Transverse colon (tissue), 4 donors: ENCODE measurements around the gene CDRT4. TPM values are rescaled to one million over a fixed set of nuclear protein-coding genes. Genes with fewer than 3 reads are reported as not detected.

Experiments
- DNase-seq: peaks from one replicate; pipeline ENCODE4 v3.0.0-alpha.2; 2019
- H3K27ac ChIP-seq, 4 donors: fragments of 200-600 bp; sonication (generic); 2 replicates each; pipeline ENCODE4 v1.5.1; 2016 to 2018; ENCODE audit warnings: inconsistent platforms in 4 of 4
- H3K27me3 ChIP-seq: fragments of 200-600 bp; sonication (generic); 2 replicates; pipeline ENCODE4 v1.5.1; 2017; ENCODE audit warnings: inconsistent platforms
- H3K36me3 ChIP-seq, 4 donors: fragments of 200-600 bp; sonication (generic); 2 replicates each; pipeline ENCODE4 v1.5.1; 2017 to 2019; ENCODE audit warnings: inconsistent platforms in 4 of 4
- H3K4me1 ChIP-seq, 4 donors: fragments of 200-600 bp; sonication (generic); 2 replicates each; pipeline ENCODE4 v1.5.1; 2017 to 2020; ENCODE audit warnings: inconsistent platforms in 4 of 4
- H3K4me3 ChIP-seq, 4 donors: fragments of 200-600 bp; sonication (generic); 1 replicate in 1 of 4; 2 replicates in 3 of 4; pipeline versions ENCODE4 v1.5.1 to v1.6.1; 2017 to 2019; ENCODE audit warnings: inconsistent platforms in 4 of 4
- H3K9me3 ChIP-seq, 2 donors: fragments of 200-600 bp; sonication (generic); 2 replicates each; pipeline ENCODE4 v1.5.1; 2017 to 2019; ENCODE audit warnings: inconsistent platforms in 2 of 2
- CTCF ChIP-seq, 5 experiments: fragments of 200-600 bp in 3 of 5; fragments of 450-650 bp in 2 of 5; sonication (generic) in 3 of 5; IDR thresholded peaks; 1 replicate in 2 of 5; 2 replicates in 3 of 5; pipeline ENCODE4 v1.5.1; 2016 to 2017; ENCODE audit warnings: antibody characterized with exemption in 5 of 5, inconsistent platforms in 3 of 5, mild to moderate bottlenecking in 2 of 5, moderate library complexity in 1 of 5
- EP300 ChIP-seq: sonication (generic); formaldehyde crosslinking; IDR thresholded peaks from one replicate; pipeline ENCODE4 v1.6.1; 2017; ENCODE audit warnings: antibody characterized with exemption, low read depth
- POLR2A ChIP-seq: fragments of 450-650 bp; IDR thresholded peaks from one replicate; pipeline ENCODE4 v1.6.1; 2016; ENCODE audit warnings: antibody characterized with exemption, mild to moderate bottlenecking, moderate library complexity
- POLR2AphosphoS5 ChIP-seq, 3 donors: sonication (generic); formaldehyde crosslinking; IDR thresholded peaks; one replicate each; pipeline ENCODE4 v1.6.1; 2016; ENCODE audit warnings: antibody characterized with exemption in 3 of 3
- WGBS, 2 donors: methylation state at CpG; one replicate each; pipeline ENCODE4 v1.1.5; 2018; ENCODE audit warnings: low coverage in 1 of 2; 5-methylcytosine and 5-hydroxymethylcytosine counted together
- in situ Hi-C, 4 donors: fragments of 200-750 bp; cut with MboI; loops; one replicate each; pipeline versions ENCODE4 v1.15.0 to v1.15.1; 2017; ENCODE audit warnings: low sequenced_read_pairs in 3 of 4, low pct_ligation_motif_present in 1 of 4, low pct_unique_long_range_greater_than_20kb in 1 of 4
- intact Hi-C: fragments of 100-400 bp; cut with DNase I; formaldehyde crosslinking; loops from one replicate; pipeline ENCODE4 v1.15.1; 2023; ENCODE audit warnings: low total_unique reads
- total RNA-seq, 4 donors: library from RNA; depleted of rRNA; stranded (reverse); fragments of >200 nt; gene quantifications; one replicate each; pipeline ENCODE4 v1.1.0, GENCODE V29; 2016

Gene CDRT4
- total RNA-seq = 10 to 100 TPM in 3 of 4 donors, 1 to 10 TPM in 1; 2.2 to 93.5 (median 14.4) TPM

GRCh38 chr17:15467592-15467991 lies at the start of gene CDRT4:
Gene CDRT4 (minus strand): TSS chr17:15467621. CDS start chr17:15440238, 27,383 bp downstream.
- no peaks in the 10 kb centered on the region for H3K9me3 ChIP-seq
- H3K4me3 ChIP-seq = no peak within 1 kb of the TSS
- intact Hi-C loops = no loop called here
- H3K36me3 ChIP-seq = no peaks in the 10 kb centered on the region
- no peak for DNase-seq
- WGBS, 2 donors = 93 to 94% methylated on average over 3 of the region's 3 CpGs
- H3K4me1 ChIP-seq = peaks cover 6 to 19% (median 13%) of the 10 kb centered on the region in 4 donors
- no peaks in the 10 kb centered on the region for H3K27me3 ChIP-seq
- H3K27ac ChIP-seq = peak within 1 kb of the TSS in 2 of 4 donors; percentile 27 to 40
- in situ Hi-C loops = no loop called here
- TF ChIP-seq CTCF (IDR thresholded peaks at IDR 0.05) = no peak
- no peak for TF ChIP-seq EP300
- TF ChIP-seq POLR2AphosphoS5 (IDR thresholded peaks at IDR 0.05) = no peak
- TF ChIP-seq POLR2A = no peak

DNA sequence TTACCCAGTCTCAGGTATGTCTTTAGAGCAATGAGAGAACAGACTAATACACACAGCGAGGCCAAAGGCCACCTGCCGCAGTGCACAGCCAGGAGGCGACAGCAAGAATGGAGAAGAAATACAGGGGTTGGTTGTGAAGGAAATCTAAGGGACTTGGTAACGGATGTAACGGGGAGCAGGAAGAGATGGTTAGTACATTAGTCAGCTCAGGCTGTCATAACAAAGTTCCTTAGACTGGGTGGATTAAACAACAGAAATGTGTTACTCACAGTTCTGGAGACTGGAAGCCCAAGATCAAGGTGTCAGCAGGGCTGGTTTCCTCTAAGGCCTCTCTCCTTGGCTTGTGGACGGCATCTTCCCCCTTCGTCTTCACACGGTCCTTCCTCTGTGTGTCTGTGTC lies 48.7 kb upstream of the CDRT4 start:
- H3K27ac ChIP-seq = no peak overlapping the region
- no peak for DNase-seq
- peaks cover 3 to 29% (median 13%) of the 10 kb centered on the region in 4 donors for H3K4me1 ChIP-seq
- WGBS, 2 donors = 92 to 99% methylated on average over 5 to 8 of the region's 8 CpGs
- H3K4me3 ChIP-seq = no peak overlapping the region
- TF ChIP-seq POLR2AphosphoS5 (IDR thresholded peaks at IDR 0.05) = no peak
- no peak for TF ChIP-seq EP300
- TF ChIP-seq CTCF (IDR thresholded peaks at IDR 0.05) = no peak
- TF ChIP-seq POLR2A = no peak
- H3K27me3 ChIP-seq = no peaks in the 10 kb centered on the region
- H3K36me3 ChIP-seq = no peaks in the 10 kb centered on the region
- intact Hi-C loops = no loop called here
- in situ Hi-C loops = no loop called here
- H3K9me3 ChIP-seq = no peaks in the 10 kb centered on the region

- intact Hi-C loops = no loop called here
- TF ChIP-seq POLR2A (no peak), EP300 (no peak), POLR2AphosphoS5 (IDR thresholded peaks at IDR 0.05) (no peak), CTCF (IDR thresholded peaks at IDR 0.05) (no peak)
- 20 to 79% methylated on average over 2 of the region's 2 CpGs for WGBS, 2 donors
- no peaks in the 10 kb centered on the region for H3K27me3 ChIP-seq
- peak overlapping the region; percentile 1 to 64 (median 46) for H3K27ac ChIP-seq
- peaks cover 5 to 43% (median 13%) of the 10 kb centered on the region in 4 donors for H3K4me1 ChIP-seq
- in situ Hi-C loops = no loop called here
- H3K4me3 ChIP-seq = no peak overlapping the region
- no peak for DNase-seq
- no peaks in the 10 kb centered on the region for H3K36me3 ChIP-seq
- no peaks in the 10 kb centered on the region for H3K9me3 ChIP-seq
Observed at GRCh38 chr17:15514469-15514868, 47.0 kb upstream of the CDRT4 start.

DNA sequence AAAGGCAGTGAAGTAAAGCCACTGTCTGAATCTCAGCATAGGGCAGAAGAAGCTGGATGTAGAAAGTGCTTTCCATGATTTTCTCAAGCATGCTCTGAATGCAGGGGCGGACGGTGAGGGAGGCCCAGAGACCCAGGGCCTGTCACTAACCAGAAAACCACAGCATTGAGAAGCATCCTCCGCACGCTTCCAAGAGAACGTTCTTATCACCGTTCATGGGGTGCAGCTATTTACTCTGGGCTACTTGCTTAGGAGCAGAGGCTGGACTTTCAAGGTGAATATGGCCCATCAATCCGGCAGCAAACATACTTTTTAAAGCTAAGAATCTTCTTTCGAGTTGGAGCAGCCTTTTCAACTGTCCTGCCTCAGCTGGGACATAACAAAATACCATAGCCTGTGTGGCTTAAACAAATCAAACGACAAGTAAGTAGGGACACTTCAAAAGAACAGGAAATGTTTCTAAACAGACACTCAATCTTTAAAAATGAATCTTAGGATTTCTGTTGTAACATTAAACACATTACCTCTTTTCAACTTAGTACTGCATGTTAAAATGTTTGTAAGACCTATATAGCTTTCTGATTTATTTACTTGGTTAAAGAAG lies 46.5 kb upstream of the CDRT4 start:
- Histone ChIP-seq H3K4me1 (peaks cover 5 to 43% (median 13%) of the 10 kb centered on the region in 4 donors), H3K27ac (peak overlapping the region; percentile 44 to 64 (median 50)), H3K27me3 (no peaks in the 10 kb centered on the region), H3K9me3 (no peaks in the 10 kb centered on the region), H3K4me3 (no peak overlapping the region), H3K36me3 (no peaks in the 10 kb centered on the region)
- no peak for DNase-seq
- TF ChIP-seq POLR2AphosphoS5 (IDR thresholded peaks at IDR 0.05) (no peak), EP300 (no peak), CTCF (IDR thresholded peaks at IDR 0.05) (no peak), POLR2A (no peak)
- intact Hi-C loops (no loop called here), in situ Hi-C loops (no loop called here)
- WGBS, 2 donors = 58 to 100% methylated on average over 2 to 9 of the region's 9 CpGs
